HEK293 (cell line): Measurements from ENCODE around the gene CACNB3.

Source experiments
- CTCF ChIA-PET: fragments of 350-600 bp; formaldehyde crosslinking; extraction: SDS; loops from one replicate; lab custom pipeline; 2021; ENCODE audit warnings: antibody characterized with exemption; lab: Yijun Ruan, JAX
- POLR2A ChIA-PET: fragments of 300-600 bp; formaldehyde crosslinking; extraction: SDS; loops from one replicate; lab custom pipeline; 2020; ENCODE audit warnings: antibody characterized with exemption, inconsistent platforms; lab: Yijun Ruan, JAX
- H3K27ac ChIP-seq: fragments of 200-500 bp; sonication (Bioruptor generic); 2 replicates; pipeline ENCODE4 v1.5.1; 2014; ENCODE audit warnings: low read depth, low read length, control low read depth, inconsistent platforms; ENCODE audit errors: extremely low read depth
- H3K36me3 ChIP-seq, 2 experiments: fragments of 200-500 bp in 1 of 2; sonication (Bioruptor generic) in 1 of 2; 1 replicate in 1 of 2; 2 replicates in 1 of 2; pipeline ENCODE4 v1.5.1; 2014 to 2017; ENCODE audit warnings: inconsistent platforms in 2 of 2, low read length in 2 of 2; ENCODE audit not compliant: control insufficient read depth in 2 of 2, insufficient read depth in 1 of 2
- H3K4me1 ChIP-seq: fragments of 200-500 bp; sonication (Bioruptor generic); 2 replicates; pipeline ENCODE4 v1.5.1; 2014; ENCODE audit warnings: mild to moderate bottlenecking, low read length, inconsistent platforms; ENCODE audit not compliant: control insufficient read depth, insufficient read depth
- H3K4me3 ChIP-seq: 2 replicates; pipeline ENCODE4 v1.5.1; 2011; ENCODE audit warnings: low read depth, mild to moderate bottlenecking, control low read depth, low read length, moderate library complexity
- H3K9me3 ChIP-seq: fragments of 200-500 bp; sonication (Bioruptor generic); 2 replicates; pipeline ENCODE4 v1.5.1; 2014; ENCODE audit warnings: low read depth, low read length, inconsistent platforms; ENCODE audit not compliant: control insufficient read depth, insufficient read depth
- BCL11A ChIP-seq: fragments of 450-650 bp; formaldehyde crosslinking; IDR thresholded peaks from 2 replicates; pipeline ENCODE4 v1.5.1; 2016; ENCODE audit warnings: low read depth, missing biosample characterization, missing genetic modification characterization
- GLIS2 ChIP-seq: fragments of 450-650 bp; formaldehyde crosslinking; IDR thresholded peaks from 2 replicates; pipeline ENCODE4 v1.5.1; 2016; ENCODE audit warnings: missing biosample characterization, missing genetic modification characterization
- IKZF3 ChIP-seq: fragments of 450-650 bp; IDR thresholded peaks from 2 replicates; pipeline ENCODE4 v1.5.0; 2018; ENCODE audit warnings: missing biosample characterization, mild to moderate bottlenecking, missing genetic modification characterization, moderate library complexity
- KLF16 ChIP-seq: fragments of 450-650 bp; formaldehyde crosslinking; IDR thresholded peaks from 2 replicates; pipeline ENCODE4 v1.5.1; 2017; ENCODE audit warnings: missing biosample characterization, missing genetic modification characterization
- KLF9 ChIP-seq: fragments of 450-650 bp; formaldehyde crosslinking; IDR thresholded peaks from 2 replicates; pipeline ENCODE4 v1.5.1; 2016; ENCODE audit warnings: missing biosample characterization, missing genetic modification characterization, low read depth
- SP2 ChIP-seq: fragments of 450-650 bp; formaldehyde crosslinking; IDR thresholded peaks from 2 replicates; pipeline ENCODE4 v1.5.1; 2016; ENCODE audit warnings: missing biosample characterization, missing genetic modification characterization
- ZBTB17 ChIP-seq: fragments of 450-650 bp; formaldehyde crosslinking; IDR thresholded peaks from 2 replicates; pipeline ENCODE4 v1.5.1; 2016; ENCODE audit warnings: missing biosample characterization, missing genetic modification characterization
- ZBTB7A ChIP-seq: fragments of 450-650 bp; formaldehyde crosslinking; IDR thresholded peaks from 2 replicates; pipeline ENCODE4 v1.5.1; 2016; ENCODE audit warnings: low read depth, missing biosample characterization, missing genetic modification characterization
- ZFHX2 ChIP-seq: fragments of 450-650 bp; formaldehyde crosslinking; conservative IDR thresholded peaks from 2 replicates; pipeline ENCODE4 v1.5.1; 2016; ENCODE audit warnings: missing biosample characterization, missing genetic modification characterization
- ZIC2 ChIP-seq: fragments of 450-650 bp; formaldehyde crosslinking; IDR thresholded peaks from 2 replicates; pipeline ENCODE4 v1.5.1; 2016; ENCODE audit warnings: missing biosample characterization, missing genetic modification characterization
- ZNF121 ChIP-seq: fragments of 450-650 bp; formaldehyde crosslinking; IDR thresholded peaks from 2 replicates; pipeline ENCODE4 v1.5.1; 2016; ENCODE audit warnings: missing biosample characterization, missing genetic modification characterization
- ZNF24 ChIP-seq: fragments of 450-650 bp; formaldehyde crosslinking; IDR thresholded peaks from 2 replicates; pipeline ENCODE4 v1.5.1; 2016; ENCODE audit warnings: missing biosample characterization, missing genetic modification characterization
- ZNF292 ChIP-seq: fragments of 450-650 bp; formaldehyde crosslinking; IDR thresholded peaks from 2 replicates; pipeline ENCODE4 v1.5.1; 2016; ENCODE audit warnings: low read depth, missing biosample characterization, missing genetic modification characterization, borderline replicate concordance
- ZNF324 ChIP-seq: fragments of 450-650 bp; formaldehyde crosslinking; IDR thresholded peaks from 2 replicates; pipeline ENCODE4 v1.5.1; 2016; ENCODE audit warnings: missing biosample characterization, missing genetic modification characterization
- ZNF335 ChIP-seq: fragments of 450-650 bp; formaldehyde crosslinking; conservative IDR thresholded peaks from 2 replicates; pipeline ENCODE4 v1.5.1; 2016; ENCODE audit warnings: missing biosample characterization, missing genetic modification characterization
- ZNF37A ChIP-seq: fragments of 450-650 bp; IDR thresholded peaks from 2 replicates; pipeline ENCODE4 v1.5.1; 2018; ENCODE audit warnings: missing biosample characterization, missing genetic modification characterization
- ZNF530 ChIP-seq: fragments of 450-650 bp; formaldehyde crosslinking; IDR thresholded peaks from 2 replicates; pipeline ENCODE4 v1.5.1; 2016; ENCODE audit warnings: low read depth, missing biosample characterization, missing genetic modification characterization
- ZNF549 ChIP-seq: fragments of 450-650 bp; IDR thresholded peaks from 2 replicates; pipeline ENCODE4 v1.5.1; 2018; ENCODE audit warnings: missing biosample characterization, missing genetic modification characterization, mild to moderate bottlenecking, inconsistent platforms, moderate library complexity
- ZNF558 ChIP-seq: fragments of 450-650 bp; formaldehyde crosslinking; IDR thresholded peaks from 2 replicates; pipeline ENCODE4 v1.5.1; 2016; ENCODE audit warnings: missing biosample characterization, missing genetic modification characterization
- ZNF561 ChIP-seq: fragments of 450-650 bp; IDR thresholded peaks from 2 replicates; pipeline ENCODE4 v1.5.1; 2018; ENCODE audit warnings: missing biosample characterization, missing genetic modification characterization, borderline replicate concordance
- ZSCAN30 ChIP-seq: fragments of 450-650 bp; IDR thresholded peaks from 2 replicates; pipeline ENCODE4 v1.5.1; 2018; ENCODE audit warnings: missing biosample characterization, mild to moderate bottlenecking, missing genetic modification characterization, moderate library complexity
- TF ChIP-seq, protein P1 (sequence below): fragments of 450-650 bp; formaldehyde crosslinking; IDR thresholded peaks from 2 replicates; pipeline ENCODE4 v1.5.1; 2016; ENCODE audit warnings: missing biosample characterization, missing genetic modification characterization
- TF ChIP-seq, protein P2 (sequence below): fragments of 450-650 bp; formaldehyde crosslinking; IDR thresholded peaks from 2 replicates; pipeline ENCODE4 v1.5.1; 2016; ENCODE audit warnings: missing biosample characterization, missing genetic modification characterization
- TF ChIP-seq, protein P3 (sequence below): fragments of 450-650 bp; formaldehyde crosslinking; IDR thresholded peaks from 2 replicates; pipeline ENCODE4 v1.5.1; 2016; ENCODE audit warnings: missing biosample characterization, missing genetic modification characterization
- TF ChIP-seq, protein P4 (sequence below): fragments of 450-650 bp; formaldehyde crosslinking; IDR thresholded peaks from 2 replicates; pipeline ENCODE4 v1.5.1; 2017; ENCODE audit warnings: missing biosample characterization, missing genetic modification characterization

CACNB3 gene

DNA sequence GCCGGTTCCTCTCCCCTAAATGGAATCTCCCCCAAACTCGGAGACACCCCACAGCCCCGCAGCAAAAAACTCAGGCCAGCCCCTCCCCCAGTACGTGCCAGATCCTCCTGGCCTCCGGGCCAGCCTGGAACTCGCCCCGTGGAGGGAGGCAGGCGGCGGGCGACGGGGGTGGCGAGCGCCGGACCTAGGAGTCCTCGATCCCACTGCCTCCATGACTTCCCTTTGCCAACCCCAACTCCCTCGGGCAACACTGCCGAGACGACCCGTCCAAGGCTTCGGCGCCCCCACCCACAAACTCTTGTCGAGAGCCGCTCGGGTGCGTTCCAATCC is 29.8 kb upstream of the CACNB3 start (continued):
- TF ChIP-seq ZNF292 (no peak), ZNF549 (tag by site-specific recombination) (no peak)
- TF ChIP-seq, protein P1, sequence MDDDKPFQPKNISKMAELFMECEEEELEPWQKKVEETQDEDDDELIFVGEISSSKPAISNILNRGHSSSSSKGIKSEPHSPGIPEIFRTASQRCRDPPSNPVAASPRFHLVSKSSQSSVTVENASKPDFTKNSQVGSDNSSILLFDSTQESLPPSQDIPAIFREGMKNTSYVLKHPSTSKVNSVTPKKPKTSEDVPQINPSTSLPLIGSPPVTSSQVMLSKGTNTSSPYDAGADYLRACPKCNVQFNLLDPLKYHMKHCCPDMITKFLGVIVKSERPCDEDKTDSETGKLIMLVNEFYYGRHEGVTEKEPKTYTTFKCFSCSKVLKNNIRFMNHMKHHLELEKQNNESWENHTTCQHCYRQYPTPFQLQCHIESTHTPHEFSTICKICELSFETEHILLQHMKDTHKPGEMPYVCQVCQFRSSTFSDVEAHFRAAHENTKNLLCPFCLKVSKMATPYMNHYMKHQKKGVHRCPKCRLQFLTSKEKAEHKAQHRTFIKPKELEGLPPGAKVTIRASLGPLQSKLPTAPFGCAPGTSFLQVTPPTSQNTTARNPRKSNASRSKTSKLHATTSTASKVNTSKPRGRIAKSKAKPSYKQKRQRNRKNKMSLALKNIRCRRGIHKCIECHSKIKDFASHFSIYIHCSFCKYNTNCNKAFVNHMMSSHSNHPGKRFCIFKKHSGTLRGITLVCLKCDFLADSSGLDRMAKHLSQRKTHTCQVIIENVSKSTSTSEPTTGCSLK (tag by site-specific recombination) = no peak
- TF ChIP-seq, all 188 proteins: peak for 7

DNA sequence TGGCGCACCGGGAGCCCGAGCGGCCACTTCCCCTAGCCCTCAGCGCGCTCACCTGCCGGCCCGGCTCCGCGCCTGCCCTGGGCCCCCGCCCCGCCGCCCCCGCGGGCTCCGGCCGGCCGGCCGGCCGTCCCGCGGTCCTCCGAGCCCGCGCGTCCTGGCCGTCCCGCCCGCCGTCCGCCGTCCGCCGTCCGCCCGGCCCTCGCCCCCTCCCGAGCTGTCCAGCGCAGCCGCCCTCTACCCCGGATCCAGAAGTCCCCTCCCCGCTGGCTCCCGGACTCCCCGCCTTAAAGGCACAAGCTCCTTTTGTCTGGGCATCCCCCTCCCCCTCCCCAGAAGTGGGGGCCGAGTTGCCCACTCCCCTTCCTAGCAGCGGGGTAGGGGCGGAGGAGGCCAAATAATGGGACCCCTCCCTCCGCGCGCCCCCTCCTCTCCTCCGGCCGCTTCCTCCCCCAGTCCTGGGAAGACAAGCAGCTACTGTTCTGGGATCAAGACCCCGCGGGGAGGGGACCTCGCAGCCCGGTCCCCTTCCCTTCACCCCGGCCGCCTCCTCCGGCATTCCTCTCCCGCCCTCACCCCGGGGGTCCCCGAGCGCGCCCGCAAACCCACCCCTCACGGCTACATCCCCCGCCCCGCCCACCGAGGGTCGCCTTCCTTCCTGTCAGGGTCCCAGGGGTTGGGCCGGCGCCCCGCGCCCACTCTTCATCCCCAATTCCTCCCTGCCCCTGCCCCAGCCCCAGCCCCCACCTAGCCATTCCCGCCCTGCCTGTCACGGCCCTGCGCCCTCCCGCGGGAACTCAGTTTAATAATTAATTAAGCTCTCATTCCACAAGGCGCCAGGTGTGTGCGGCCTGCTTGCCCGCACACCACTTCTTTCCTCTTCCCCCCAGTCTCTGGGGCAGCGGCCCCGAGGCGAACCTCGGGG is 29.2 kb upstream of the CACNB3 start, which contains the start of gene ADCY6:
ADCY6 (minus strand) TSS at position 236 of the 922 bp plus-strand sequence. CDS start 5,655 bp downstream, outside the sequence.
- Histone ChIP-seq H3K4me1 (peaks cover 6% of the 10 kb centered on the region), H3K36me3 (no peaks in the 10 kb centered on the region; a peak in 1 of 3 replicates), H3K9me3 (no peaks in the 10 kb centered on the region), H3K27ac (peak within 1 kb of the TSS; percentile 82), H3K4me3 (peak within 1 kb of the TSS; percentile 77)
- ChIA-PET CTCF (interaction anchor here (0.6 to 2.1 kb wide), 5 partner anchors 8 to 147 kb away, joined by 3 to 12 read pairs (median 3); no protein-coding TSS in a partner anchor), POLR2A (interaction anchor here (0.6 to 1.8 kb wide), 11 partner anchors 12 to 976 kb away, joined by 3 to 6 read pairs (median 3); partner anchors contain the start of genes CCNT1, DDX23 and KANSL2)
- TF ChIP-seq, protein P2, sequence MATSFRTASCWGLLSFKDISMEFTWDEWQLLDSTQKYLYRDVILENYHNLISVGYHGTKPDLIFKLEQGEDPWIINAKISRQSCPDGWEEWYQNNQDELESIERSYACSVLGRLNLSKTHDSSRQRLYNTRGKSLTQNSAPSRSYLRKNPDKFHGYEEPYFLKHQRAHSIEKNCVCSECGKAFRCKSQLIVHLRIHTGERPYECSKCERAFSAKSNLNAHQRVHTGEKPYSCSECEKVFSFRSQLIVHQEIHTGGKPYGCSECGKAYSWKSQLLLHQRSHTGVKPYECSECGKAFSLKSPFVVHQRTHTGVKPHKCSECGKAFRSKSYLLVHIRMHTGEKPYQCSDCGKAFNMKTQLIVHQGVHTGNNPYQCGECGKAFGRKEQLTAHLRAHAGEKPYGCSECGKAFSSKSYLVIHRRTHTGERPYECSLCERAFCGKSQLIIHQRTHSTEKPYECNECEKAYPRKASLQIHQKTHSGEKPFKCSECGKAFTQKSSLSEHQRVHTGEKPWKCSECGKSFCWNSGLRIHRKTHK (tag by site-specific recombination) = no peak
- TF ChIP-seq ZBTB17 (tag by site-specific recombination) (no peak), IKZF3 (tag by site-specific recombination) (0 out of 2 replicates have a peak, but pooled peaks have one; percentile 7), KLF9 (tag by site-specific recombination) (peak; percentile 29; the same call in 1 of the 2 replicates), ZIC2 (peak; percentile 48), ZNF121 (tag by site-specific recombination) (peak; percentile 99), ZNF37A (peak; percentile 85), ZFHX2 (peak; percentile 73), ZNF324 (tag by site-specific recombination) (peak; percentile 45; the same call in 1 of the 2 replicates), ZBTB7A (tag by site-specific recombination) (peak; percentile 84), ZNF530 (tag by site-specific recombination) (no peak), ZSCAN30 (tag by site-specific recombination) (peak; percentile 55; the same call in 1 of the 2 replicates), SP2 (tag by site-specific recombination) (peak; percentile 57), ZNF24 (tag by site-specific recombination) (0 out of 2 replicates have a peak, but pooled peaks have one; percentile 21), BCL11A (tag by site-specific recombination) (0 out of 2 replicates have a peak, but pooled peaks have one; percentile 25), ZNF561 (tag by site-specific recombination) (0 out of 2 replicates have a peak, but pooled peaks have one; percentile 20), GLIS2 (0 out of 2 replicates have a peak, but pooled peaks have one; percentile 14), ZNF558 (tag by site-specific recombination) (no peak), KLF16 (tag by site-specific recombination) (0 out of 2 replicates have a peak, but pooled peaks have one; percentile 20), ZNF335 (tag by site-specific recombination) (peak; percentile 93)
- TF ChIP-seq, protein P3, sequence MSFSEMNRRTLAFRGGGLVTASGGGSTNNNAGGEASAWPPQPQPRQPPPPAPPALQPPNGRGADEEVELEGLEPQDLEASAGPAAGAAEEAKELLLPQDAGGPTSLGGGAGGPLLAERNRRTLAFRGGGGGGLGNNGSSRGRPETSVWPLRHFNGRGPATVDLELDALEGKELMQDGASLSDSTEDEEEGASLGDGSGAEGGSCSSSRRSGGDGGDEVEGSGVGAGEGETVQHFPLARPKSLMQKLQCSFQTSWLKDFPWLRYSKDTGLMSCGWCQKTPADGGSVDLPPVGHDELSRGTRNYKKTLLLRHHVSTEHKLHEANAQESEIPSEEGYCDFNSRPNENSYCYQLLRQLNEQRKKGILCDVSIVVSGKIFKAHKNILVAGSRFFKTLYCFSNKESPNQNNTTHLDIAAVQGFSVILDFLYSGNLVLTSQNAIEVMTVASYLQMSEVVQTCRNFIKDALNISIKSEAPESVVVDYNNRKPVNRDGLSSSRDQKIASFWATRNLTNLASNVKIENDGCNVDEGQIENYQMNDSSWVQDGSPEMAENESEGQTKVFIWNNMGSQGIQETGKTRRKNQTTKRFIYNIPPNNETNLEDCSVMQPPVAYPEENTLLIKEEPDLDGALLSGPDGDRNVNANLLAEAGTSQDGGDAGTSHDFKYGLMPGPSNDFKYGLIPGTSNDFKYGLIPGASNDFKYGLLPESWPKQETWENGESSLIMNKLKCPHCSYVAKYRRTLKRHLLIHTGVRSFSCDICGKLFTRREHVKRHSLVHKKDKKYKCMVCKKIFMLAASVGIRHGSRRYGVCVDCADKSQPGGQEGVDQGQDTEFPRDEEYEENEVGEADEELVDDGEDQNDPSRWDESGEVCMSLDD (tag by site-specific recombination) = peak; percentile 83
- TF ChIP-seq, protein P4, sequence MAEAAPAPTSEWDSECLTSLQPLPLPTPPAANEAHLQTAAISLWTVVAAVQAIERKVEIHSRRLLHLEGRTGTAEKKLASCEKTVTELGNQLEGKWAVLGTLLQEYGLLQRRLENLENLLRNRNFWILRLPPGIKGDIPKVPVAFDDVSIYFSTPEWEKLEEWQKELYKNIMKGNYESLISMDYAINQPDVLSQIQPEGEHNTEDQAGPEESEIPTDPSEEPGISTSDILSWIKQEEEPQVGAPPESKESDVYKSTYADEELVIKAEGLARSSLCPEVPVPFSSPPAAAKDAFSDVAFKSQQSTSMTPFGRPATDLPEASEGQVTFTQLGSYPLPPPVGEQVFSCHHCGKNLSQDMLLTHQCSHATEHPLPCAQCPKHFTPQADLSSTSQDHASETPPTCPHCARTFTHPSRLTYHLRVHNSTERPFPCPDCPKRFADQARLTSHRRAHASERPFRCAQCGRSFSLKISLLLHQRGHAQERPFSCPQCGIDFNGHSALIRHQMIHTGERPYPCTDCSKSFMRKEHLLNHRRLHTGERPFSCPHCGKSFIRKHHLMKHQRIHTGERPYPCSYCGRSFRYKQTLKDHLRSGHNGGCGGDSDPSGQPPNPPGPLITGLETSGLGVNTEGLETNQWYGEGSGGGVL = peak; percentile 90
